GM23338 (cell line): ENCODE measurements around the gene CARD9. TPM values are rescaled to one million over a fixed set of nuclear protein-coding genes. Genes with fewer than 3 reads are reported as not detected.

Experiments used
- ATAC-seq: fragments of 200-7000 bp; cut with Tn5 transposase; 3 replicates; pipeline ENCODE4 v1.9.1; 2020
- DNase-seq: peaks from one replicate; pipeline ENCODE4 v3.0.0-alpha.2; 2015; ENCODE audit warnings: low spot score
- H2AFZ ChIP-seq: fragments of 200-600 bp; sonication (generic); 2 replicates; pipeline ENCODE4 v1.8.0; 2016; ENCODE audit warnings: antibody characterized with exemption, mild to moderate bottlenecking, moderate library complexity
- H3F3A ChIP-seq: fragments of 200-600 bp; sonication (generic); replicated peaks from 2 replicates; pipeline ENCODE4 v1.8.0; 2017; ENCODE audit warnings: antibody characterized with exemption, mixed run types, low read depth
- H3K27ac ChIP-seq: fragments of 200-600 bp; sonication (generic); 2 replicates; pipeline ENCODE4 v1.6.1; 2016; ENCODE audit warnings: low read depth
- H3K27me3 ChIP-seq: fragments of 200-600 bp; sonication (generic); 2 replicates; pipeline ENCODE4 v1.8.0; 2016; ENCODE audit warnings: mild to moderate bottlenecking, mixed run types, moderate library complexity; ENCODE audit not compliant: insufficient read depth
- H3K36me3 ChIP-seq: fragments of 200-600 bp; sonication (generic); 2 replicates; pipeline ENCODE4 v1.8.0; 2016; ENCODE audit warnings: mild to moderate bottlenecking; ENCODE audit not compliant: insufficient read depth
- H3K4me1 ChIP-seq: fragments of 200-600 bp; sonication (generic); 2 replicates; pipeline ENCODE4 v1.8.0; 2016; ENCODE audit warnings: mild to moderate bottlenecking, moderate library complexity; ENCODE audit not compliant: insufficient read depth
- H3K4me2 ChIP-seq: fragments of 200-600 bp; sonication (generic); 2 replicates; pipeline ENCODE4 v1.7.1; 2017; ENCODE audit warnings: mixed run types
- H3K4me3 ChIP-seq: fragments of 200-600 bp; sonication (generic); 2 replicates; pipeline ENCODE4 v1.6.1; 2016; ENCODE audit warnings: mixed run types
- H3K79me2 ChIP-seq: fragments of 200-600 bp; sonication (generic); replicated peaks from 2 replicates; pipeline ENCODE4 v1.8.0; 2017; ENCODE audit warnings: mild to moderate bottlenecking; ENCODE audit not compliant: insufficient read depth
- H3K9me2 ChIP-seq: fragments of 200-600 bp; sonication (generic); 2 replicates; pipeline ENCODE4 v1.8.0; 2017; ENCODE audit not compliant: insufficient read depth
- H4K20me1 ChIP-seq: fragments of 200-600 bp; sonication (generic); replicated peaks from 2 replicates; pipeline ENCODE4 v1.8.0; 2017; ENCODE audit warnings: mild to moderate bottlenecking; ENCODE audit not compliant: insufficient read depth
- H3K27ac Mint-ChIP-seq: 2 replicates; pipeline ENCODE4 v1.8.0; 2020; ENCODE audit warnings: inconsistent platforms, mild to moderate bottlenecking, moderate library complexity, mixed read lengths
- H3K27me3 Mint-ChIP-seq: 3 replicates; pipeline ENCODE4 v1.8.0; 2022; ENCODE audit warnings: low read depth, mild to moderate bottlenecking, moderate library complexity, mixed read lengths, inconsistent platforms; ENCODE audit not compliant: insufficient read depth, poor library complexity
- H3K36me3 Mint-ChIP-seq: 3 replicates; pipeline ENCODE4 v1.8.0; 2021; ENCODE audit warnings: low read depth, mild to moderate bottlenecking, inconsistent platforms, moderate library complexity, mixed read lengths
- H3K4me1 Mint-ChIP-seq: 3 replicates; pipeline ENCODE4 v1.8.0; 2020; ENCODE audit warnings: mild to moderate bottlenecking, inconsistent platforms, mixed read lengths
- H3K4me3 Mint-ChIP-seq: 3 replicates; pipeline ENCODE4 v1.8.0; 2021; ENCODE audit warnings: moderate library complexity, mild to moderate bottlenecking, inconsistent platforms, mixed read lengths
- H3K9me3 Mint-ChIP-seq: 3 replicates; pipeline ENCODE4 v1.8.0; 2020; ENCODE audit warnings: moderate library complexity, mild to moderate bottlenecking, inconsistent platforms, mixed read lengths
- CREB1 ChIP-seq: fragments of 250-450 bp; sonication (Bioruptor Pico); IDR thresholded peaks from 2 replicates; pipeline ENCODE4 v1.5.0; 2020; ENCODE audit warnings: low read depth, mild to moderate bottlenecking, moderate library complexity
- EZH2 ChIP-seq: fragments of 200-600 bp; sonication (generic); IDR thresholded peaks from one replicate; pipeline ENCODE4 v1.8.0; 2017; ENCODE audit warnings: antibody characterized with exemption, mild to moderate bottlenecking, low read depth; ENCODE audit not compliant: unreplicated experiment
- JUNB ChIP-seq: IDR thresholded peaks from one replicate; pipeline ENCODE4 v1.6.1; 2016; ENCODE audit warnings: antibody characterized with exemption; ENCODE audit not compliant: unreplicated experiment
- POLR2AphosphoS5 ChIP-seq: IDR thresholded peaks from 2 replicates; pipeline ENCODE4 v1.6.1; 2016; ENCODE audit warnings: antibody characterized with exemption, low read depth
- STAT1 ChIP-seq: IDR thresholded peaks from one replicate; pipeline ENCODE4 v1.6.1; 2016; ENCODE audit warnings: antibody characterized with exemption; ENCODE audit not compliant: unreplicated experiment
- ZNF114 ChIP-seq: fragments of 250-450 bp; sonication (Bioruptor Pico); IDR thresholded peaks from 2 replicates; pipeline ENCODE4 v1.5.0; 2020; ENCODE audit warnings: mild to moderate bottlenecking, moderate library complexity
- ZNF462 ChIP-seq: fragments of 250-450 bp; sonication (Bioruptor Pico); IDR thresholded peaks from 2 replicates; pipeline ENCODE4 v1.5.0; 2020; ENCODE audit warnings: mild to moderate bottlenecking, moderate library complexity
- polyA plus RNA-seq: library from polyadenylated mRNA; unstranded; fragments of >200 nt; fragmentation: Nextera tagmentation; extraction: Ambion mirVana; gene quantifications from 2 replicates; pipeline ENCODE4 v1.2.1, GENCODE V29; 2016
- total RNA-seq: library from RNA; depleted of rRNA; stranded (reverse); fragments of >200 nt; shearing (Covaris generic); gene quantifications from 2 replicates; pipeline ENCODE4 v1.2.3, GENCODE V29; 2014

CARD9 gene
- total and polyA plus RNA-seq, 2 experiments from 2014 or later = 0.49 to 0.63 TPM

- no peak for TF ChIP-seq ZNF462 (CRISPR knock-in tag)
- TF ChIP-seq POLR2AphosphoS5 = no peak
These were observed 6.4 kb upstream of the CARD9 start (continued) for GRCh38 chr9:136379891-136380290.

DNA sequence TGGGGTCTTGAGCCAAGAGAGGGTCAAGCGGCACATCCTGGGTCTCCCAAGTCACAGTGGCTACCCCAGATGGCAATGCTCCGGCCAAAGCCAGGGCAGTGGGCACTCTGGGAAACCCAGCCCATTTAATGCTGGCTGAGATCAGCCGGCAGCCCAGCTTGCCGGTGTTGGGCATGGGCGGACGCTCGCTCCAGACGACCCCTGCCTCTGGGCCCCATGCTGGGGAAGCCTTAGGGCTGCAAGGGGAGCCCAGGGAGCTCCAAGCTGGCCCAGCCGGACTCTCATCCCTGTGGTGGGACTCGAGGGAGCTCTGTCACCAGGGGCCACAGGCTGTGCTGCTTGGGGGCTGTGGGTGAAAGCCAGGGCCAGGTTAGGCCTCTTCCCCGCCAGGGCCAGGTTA, 5.9 kb upstream of the CARD9 start:
- no peak overlapping the region for H3K27ac Mint-ChIP-seq
- H3K36me3 Mint-ChIP-seq = peaks cover 25% of the 10 kb centered on the region
- no peak overlapping the region for H3K4me3 ChIP-seq
- peaks cover 4% of the 10 kb centered on the region; the same call in 1 of the 2 replicates for H4K20me1 ChIP-seq
- DNase-seq (no peak), ATAC-seq (no peak)
- no peaks in the 10 kb centered on the region for H3K79me2 ChIP-seq
- no peaks in the 10 kb centered on the region for H3K27me3 ChIP-seq
- TF ChIP-seq CREB1 (CRISPR knock-in tag) = no peak
- TF ChIP-seq STAT1 = no peak
- TF ChIP-seq JUNB = no peak
- no peak for TF ChIP-seq POLR2AphosphoS5
- no peak for TF ChIP-seq EZH2
- TF ChIP-seq ZNF114 (CRISPR knock-in tag) = no peak
- H3K9me2 ChIP-seq = no peaks in the 10 kb centered on the region
- no peaks in the 10 kb centered on the region for H3K9me3 Mint-ChIP-seq
- no peak overlapping the region for H3K27ac ChIP-seq
- H3K4me1 ChIP-seq = no peaks in the 10 kb centered on the region
- no peaks in the 10 kb centered on the region for H3K4me1 Mint-ChIP-seq
- no peaks in the 10 kb centered on the region for H3F3A ChIP-seq
- peaks cover under 1% of the 10 kb centered on the region; the same call in 1 of the 2 replicates for H3K36me3 ChIP-seq
- peaks cover 2% of the 10 kb centered on the region for H3K27me3 Mint-ChIP-seq
- H3K4me2 ChIP-seq = no peak overlapping the region
- no peak overlapping the region for H2AFZ ChIP-seq
- no peak overlapping the region for H3K4me3 Mint-ChIP-seq
